GM23338 (cell line): ENCODE results near the gene GRIK4. TPM values are rescaled to one million over a fixed set of nuclear protein-coding genes. Genes with fewer than 3 reads are reported as not detected.

Experiments
- ATAC-seq: fragments of 200-7000 bp; cut with Tn5 transposase; 3 replicates; pipeline ENCODE4 v1.9.1; 2020
- DNase-seq: peaks from one replicate; pipeline ENCODE4 v3.0.0-alpha.2; 2015; ENCODE audit warnings: low spot score
- H2AFZ ChIP-seq: fragments of 200-600 bp; sonication (generic); 2 replicates; pipeline ENCODE4 v1.8.0; 2016; ENCODE audit warnings: antibody characterized with exemption, mild to moderate bottlenecking, moderate library complexity
- H3F3A ChIP-seq: fragments of 200-600 bp; sonication (generic); replicated peaks from 2 replicates; pipeline ENCODE4 v1.8.0; 2017; ENCODE audit warnings: antibody characterized with exemption, mixed run types, low read depth
- H3K27ac ChIP-seq: fragments of 200-600 bp; sonication (generic); 2 replicates; pipeline ENCODE4 v1.6.1; 2016; ENCODE audit warnings: low read depth
- H3K27me3 ChIP-seq: fragments of 200-600 bp; sonication (generic); 2 replicates; pipeline ENCODE4 v1.8.0; 2016; ENCODE audit warnings: mild to moderate bottlenecking, mixed run types, moderate library complexity; ENCODE audit not compliant: insufficient read depth
- H3K36me3 ChIP-seq: fragments of 200-600 bp; sonication (generic); 2 replicates; pipeline ENCODE4 v1.8.0; 2016; ENCODE audit warnings: mild to moderate bottlenecking; ENCODE audit not compliant: insufficient read depth
- H3K4me1 ChIP-seq: fragments of 200-600 bp; sonication (generic); 2 replicates; pipeline ENCODE4 v1.8.0; 2016; ENCODE audit warnings: mild to moderate bottlenecking, moderate library complexity; ENCODE audit not compliant: insufficient read depth
- H3K4me2 ChIP-seq: fragments of 200-600 bp; sonication (generic); 2 replicates; pipeline ENCODE4 v1.7.1; 2017; ENCODE audit warnings: mixed run types
- H3K4me3 ChIP-seq: fragments of 200-600 bp; sonication (generic); 2 replicates; pipeline ENCODE4 v1.6.1; 2016; ENCODE audit warnings: mixed run types
- H3K79me2 ChIP-seq: fragments of 200-600 bp; sonication (generic); replicated peaks from 2 replicates; pipeline ENCODE4 v1.8.0; 2017; ENCODE audit warnings: mild to moderate bottlenecking; ENCODE audit not compliant: insufficient read depth
- H3K9me2 ChIP-seq: fragments of 200-600 bp; sonication (generic); 2 replicates; pipeline ENCODE4 v1.8.0; 2017; ENCODE audit not compliant: insufficient read depth
- H4K20me1 ChIP-seq: fragments of 200-600 bp; sonication (generic); replicated peaks from 2 replicates; pipeline ENCODE4 v1.8.0; 2017; ENCODE audit warnings: mild to moderate bottlenecking; ENCODE audit not compliant: insufficient read depth
- H3K27ac Mint-ChIP-seq: 2 replicates; pipeline ENCODE4 v1.8.0; 2020; ENCODE audit warnings: inconsistent platforms, mild to moderate bottlenecking, moderate library complexity, mixed read lengths
- H3K27me3 Mint-ChIP-seq: 3 replicates; pipeline ENCODE4 v1.8.0; 2022; ENCODE audit warnings: low read depth, mild to moderate bottlenecking, moderate library complexity, mixed read lengths, inconsistent platforms; ENCODE audit not compliant: insufficient read depth, poor library complexity
- H3K36me3 Mint-ChIP-seq: 3 replicates; pipeline ENCODE4 v1.8.0; 2021; ENCODE audit warnings: low read depth, mild to moderate bottlenecking, inconsistent platforms, moderate library complexity, mixed read lengths
- H3K4me1 Mint-ChIP-seq: 3 replicates; pipeline ENCODE4 v1.8.0; 2020; ENCODE audit warnings: mild to moderate bottlenecking, inconsistent platforms, mixed read lengths
- H3K4me3 Mint-ChIP-seq: 3 replicates; pipeline ENCODE4 v1.8.0; 2021; ENCODE audit warnings: moderate library complexity, mild to moderate bottlenecking, inconsistent platforms, mixed read lengths
- H3K9me3 Mint-ChIP-seq: 3 replicates; pipeline ENCODE4 v1.8.0; 2020; ENCODE audit warnings: moderate library complexity, mild to moderate bottlenecking, inconsistent platforms, mixed read lengths
- CREB1 ChIP-seq: fragments of 250-450 bp; sonication (Bioruptor Pico); IDR thresholded peaks from 2 replicates; pipeline ENCODE4 v1.5.0; 2020; ENCODE audit warnings: low read depth, mild to moderate bottlenecking, moderate library complexity
- EZH2 ChIP-seq: fragments of 200-600 bp; sonication (generic); IDR thresholded peaks from one replicate; pipeline ENCODE4 v1.8.0; 2017; ENCODE audit warnings: antibody characterized with exemption, mild to moderate bottlenecking, low read depth; ENCODE audit not compliant: unreplicated experiment
- EZH2phosphoT487 ChIP-seq: fragments of 200-600 bp; sonication (generic); IDR thresholded peaks from one replicate; pipeline ENCODE4 v1.8.1; 2018; ENCODE audit warnings: antibody characterized with exemption; ENCODE audit not compliant: unreplicated experiment
- JUNB ChIP-seq: IDR thresholded peaks from one replicate; pipeline ENCODE4 v1.6.1; 2016; ENCODE audit warnings: antibody characterized with exemption; ENCODE audit not compliant: unreplicated experiment
- NANOG ChIP-seq: IDR thresholded peaks from 2 replicates; pipeline ENCODE4 v1.6.1; 2016; ENCODE audit warnings: antibody characterized with exemption, borderline replicate concordance
- POLR2AphosphoS5 ChIP-seq: IDR thresholded peaks from 2 replicates; pipeline ENCODE4 v1.6.1; 2016; ENCODE audit warnings: antibody characterized with exemption, low read depth
- REST ChIP-seq: IDR thresholded peaks from one replicate; pipeline ENCODE4 v1.6.1; 2018; ENCODE audit warnings: antibody characterized with exemption; ENCODE audit not compliant: unreplicated experiment
- STAT1 ChIP-seq: IDR thresholded peaks from one replicate; pipeline ENCODE4 v1.6.1; 2016; ENCODE audit warnings: antibody characterized with exemption; ENCODE audit not compliant: unreplicated experiment
- ZNF114 ChIP-seq: fragments of 250-450 bp; sonication (Bioruptor Pico); IDR thresholded peaks from 2 replicates; pipeline ENCODE4 v1.5.0; 2020; ENCODE audit warnings: mild to moderate bottlenecking, moderate library complexity
- ZNF331 ChIP-seq: fragments of 250-450 bp; sonication (Bioruptor Pico); IDR thresholded peaks from 2 replicates; pipeline ENCODE4 v1.5.0; 2020; ENCODE audit warnings: low read depth, mild to moderate bottlenecking, moderate library complexity
- polyA plus RNA-seq: library from polyadenylated mRNA; unstranded; fragments of >200 nt; fragmentation: Nextera tagmentation; extraction: Ambion mirVana; gene quantifications from 2 replicates; pipeline ENCODE4 v1.2.1, GENCODE V29; 2016
- total RNA-seq: library from RNA; depleted of rRNA; stranded (reverse); fragments of >200 nt; shearing (Covaris generic); gene quantifications from 2 replicates; pipeline ENCODE4 v1.2.3, GENCODE V29; 2014
- TF ChIP-seq, protein P1 (sequence below): fragments of 250-450 bp; sonication (Bioruptor Pico); IDR thresholded peaks from 2 replicates; pipeline ENCODE4 v1.5.0; 2020; ENCODE audit warnings: mild to moderate bottlenecking, moderate library complexity
- TF ChIP-seq, protein P2 (sequence below), 2 experiments: fragments of 200-600 bp in 1 of 2; sonication (generic) in 1 of 2; conservative IDR thresholded peaks; 2 replicates each; pipeline versions ENCODE4 v1.5.1 to v1.6.1; 2016 to 2017; ENCODE audit warnings: antibody characterized with exemption in 2 of 2, low read depth in 2 of 2, mild to moderate bottlenecking in 2 of 2, moderate library complexity in 1 of 2
- TF ChIP-seq, protein P3 (sequence below): IDR thresholded peaks from 2 replicates; pipeline ENCODE4 v1.6.1; 2016; ENCODE audit warnings: antibody characterized with exemption

The GRIK4 gene
- total and polyA plus RNA-seq, 2 experiments from 2014 or later: 0.63 to 2.2 TPM

- no peaks in the 10 kb centered on the region for H3K4me1 Mint-ChIP-seq
- DNase-seq (no peak), ATAC-seq (no peak)
- Histone ChIP-seq H3K4me2 (no peak overlapping the region), H3K36me3 (no peaks in the 10 kb centered on the region), H3K79me2 (no peaks in the 10 kb centered on the region), H3K9me2 (0 out of 2 replicates have a peak, but pooled peaks cover 3% of the 10 kb centered on the region), H3K27me3 (no peaks in the 10 kb centered on the region), H3K4me3 (no peak overlapping the region), H3K4me1 (no peaks in the 10 kb centered on the region), H2AFZ (no peak overlapping the region), H3K27ac (no peak overlapping the region), H4K20me1 (no peaks in the 10 kb centered on the region), H3F3A (no peaks in the 10 kb centered on the region)
- TF ChIP-seq ZNF331 (CRISPR knock-in tag): no peak
- no peak for TF ChIP-seq CREB1
- no peak for TF ChIP-seq NANOG
- no peak for TF ChIP-seq ZNF114
- no peak for TF ChIP-seq EZH2
- TF ChIP-seq STAT1: no peak
- no peak for TF ChIP-seq POLR2AphosphoS5
- TF ChIP-seq, protein P1, sequence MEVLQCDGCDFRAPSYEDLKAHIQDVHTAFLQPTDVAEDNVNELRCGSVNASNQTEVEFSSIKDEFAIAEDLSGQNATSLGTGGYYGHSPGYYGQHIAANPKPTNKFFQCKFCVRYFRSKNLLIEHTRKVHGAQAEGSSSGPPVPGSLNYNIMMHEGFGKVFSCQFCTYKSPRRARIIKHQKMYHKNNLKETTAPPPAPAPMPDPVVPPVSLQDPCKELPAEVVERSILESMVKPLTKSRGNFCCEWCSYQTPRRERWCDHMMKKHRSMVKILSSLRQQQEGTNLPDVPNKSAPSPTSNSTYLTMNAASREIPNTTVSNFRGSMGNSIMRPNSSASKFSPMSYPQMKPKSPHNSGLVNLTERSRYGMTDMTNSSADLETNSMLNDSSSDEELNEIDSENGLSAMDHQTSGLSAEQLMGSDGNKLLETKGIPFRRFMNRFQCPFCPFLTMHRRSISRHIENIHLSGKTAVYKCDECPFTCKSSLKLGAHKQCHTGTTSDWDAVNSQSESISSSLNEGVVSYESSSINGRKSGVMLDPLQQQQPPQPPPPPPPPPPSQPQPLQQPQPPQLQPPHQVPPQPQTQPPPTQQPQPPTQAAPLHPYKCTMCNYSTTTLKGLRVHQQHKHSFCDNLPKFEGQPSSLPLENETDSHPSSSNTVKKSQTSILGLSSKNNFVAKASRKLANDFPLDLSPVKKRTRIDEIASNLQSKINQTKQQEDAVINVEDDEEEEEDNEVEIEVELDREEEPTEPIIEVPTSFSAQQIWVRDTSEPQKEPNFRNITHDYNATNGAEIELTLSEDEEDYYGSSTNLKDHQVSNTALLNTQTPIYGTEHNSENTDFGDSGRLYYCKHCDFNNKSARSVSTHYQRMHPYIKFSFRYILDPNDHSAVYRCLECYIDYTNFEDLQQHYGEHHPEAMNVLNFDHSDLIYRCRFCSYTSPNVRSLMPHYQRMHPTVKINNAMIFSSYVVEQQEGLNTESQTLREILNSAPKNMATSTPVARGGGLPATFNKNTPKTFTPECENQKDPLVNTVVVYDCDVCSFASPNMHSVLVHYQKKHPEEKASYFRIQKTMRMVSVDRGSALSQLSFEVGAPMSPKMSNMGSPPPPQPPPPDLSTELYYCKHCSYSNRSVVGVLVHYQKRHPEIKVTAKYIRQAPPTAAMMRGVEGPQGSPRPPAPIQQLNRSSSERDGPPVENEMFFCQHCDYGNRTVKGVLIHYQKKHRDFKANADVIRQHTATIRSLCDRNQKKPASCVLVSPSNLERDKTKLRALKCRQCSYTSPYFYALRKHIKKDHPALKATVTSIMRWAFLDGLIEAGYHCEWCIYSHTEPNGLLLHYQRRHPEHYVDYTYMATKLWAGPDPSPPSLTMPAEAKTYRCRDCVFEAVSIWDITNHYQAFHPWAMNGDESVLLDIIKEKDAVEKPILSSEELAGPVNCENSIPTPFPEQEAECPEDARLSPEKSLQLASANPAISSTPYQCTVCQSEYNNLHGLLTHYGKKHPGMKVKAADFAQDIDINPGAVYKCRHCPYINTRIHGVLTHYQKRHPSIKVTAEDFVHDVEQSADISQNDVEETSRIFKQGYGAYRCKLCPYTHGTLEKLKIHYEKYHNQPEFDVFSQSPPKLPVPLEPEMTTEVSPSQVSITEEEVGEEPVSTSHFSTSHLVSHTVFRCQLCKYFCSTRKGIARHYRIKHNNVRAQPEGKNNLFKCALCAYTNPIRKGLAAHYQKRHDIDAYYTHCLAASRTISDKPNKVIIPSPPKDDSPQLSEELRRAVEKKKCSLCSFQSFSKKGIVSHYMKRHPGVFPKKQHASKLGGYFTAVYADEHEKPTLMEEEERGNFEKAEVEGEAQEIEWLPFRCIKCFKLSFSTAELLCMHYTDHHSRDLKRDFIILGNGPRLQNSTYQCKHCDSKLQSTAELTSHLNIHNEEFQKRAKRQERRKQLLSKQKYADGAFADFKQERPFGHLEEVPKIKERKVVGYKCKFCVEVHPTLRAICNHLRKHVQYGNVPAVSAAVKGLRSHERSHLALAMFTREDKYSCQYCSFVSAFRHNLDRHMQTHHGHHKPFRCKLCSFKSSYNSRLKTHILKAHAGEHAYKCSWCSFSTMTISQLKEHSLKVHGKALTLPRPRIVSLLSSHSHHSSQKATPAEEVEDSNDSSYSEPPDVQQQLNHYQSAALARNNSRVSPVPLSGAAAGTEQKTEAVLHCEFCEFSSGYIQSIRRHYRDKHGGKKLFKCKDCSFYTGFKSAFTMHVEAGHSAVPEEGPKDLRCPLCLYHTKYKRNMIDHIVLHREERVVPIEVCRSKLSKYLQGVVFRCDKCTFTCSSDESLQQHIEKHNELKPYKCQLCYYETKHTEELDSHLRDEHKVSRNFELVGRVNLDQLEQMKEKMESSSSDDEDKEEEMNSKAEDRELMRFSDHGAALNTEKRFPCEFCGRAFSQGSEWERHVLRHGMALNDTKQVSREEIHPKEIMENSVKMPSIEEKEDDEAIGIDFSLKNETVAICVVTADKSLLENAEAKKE (CRISPR knock-in tag): no peak
- no peak for TF ChIP-seq EZH2phosphoT487
- TF ChIP-seq, protein P2, sequence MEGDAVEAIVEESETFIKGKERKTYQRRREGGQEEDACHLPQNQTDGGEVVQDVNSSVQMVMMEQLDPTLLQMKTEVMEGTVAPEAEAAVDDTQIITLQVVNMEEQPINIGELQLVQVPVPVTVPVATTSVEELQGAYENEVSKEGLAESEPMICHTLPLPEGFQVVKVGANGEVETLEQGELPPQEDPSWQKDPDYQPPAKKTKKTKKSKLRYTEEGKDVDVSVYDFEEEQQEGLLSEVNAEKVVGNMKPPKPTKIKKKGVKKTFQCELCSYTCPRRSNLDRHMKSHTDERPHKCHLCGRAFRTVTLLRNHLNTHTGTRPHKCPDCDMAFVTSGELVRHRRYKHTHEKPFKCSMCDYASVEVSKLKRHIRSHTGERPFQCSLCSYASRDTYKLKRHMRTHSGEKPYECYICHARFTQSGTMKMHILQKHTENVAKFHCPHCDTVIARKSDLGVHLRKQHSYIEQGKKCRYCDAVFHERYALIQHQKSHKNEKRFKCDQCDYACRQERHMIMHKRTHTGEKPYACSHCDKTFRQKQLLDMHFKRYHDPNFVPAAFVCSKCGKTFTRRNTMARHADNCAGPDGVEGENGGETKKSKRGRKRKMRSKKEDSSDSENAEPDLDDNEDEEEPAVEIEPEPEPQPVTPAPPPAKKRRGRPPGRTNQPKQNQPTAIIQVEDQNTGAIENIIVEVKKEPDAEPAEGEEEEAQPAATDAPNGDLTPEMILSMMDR (conservative IDR thresholded peaks at IDR 0.05; ENCODE audit: low read depth in 2 of 2): no peak
- TF ChIP-seq, protein P3, sequence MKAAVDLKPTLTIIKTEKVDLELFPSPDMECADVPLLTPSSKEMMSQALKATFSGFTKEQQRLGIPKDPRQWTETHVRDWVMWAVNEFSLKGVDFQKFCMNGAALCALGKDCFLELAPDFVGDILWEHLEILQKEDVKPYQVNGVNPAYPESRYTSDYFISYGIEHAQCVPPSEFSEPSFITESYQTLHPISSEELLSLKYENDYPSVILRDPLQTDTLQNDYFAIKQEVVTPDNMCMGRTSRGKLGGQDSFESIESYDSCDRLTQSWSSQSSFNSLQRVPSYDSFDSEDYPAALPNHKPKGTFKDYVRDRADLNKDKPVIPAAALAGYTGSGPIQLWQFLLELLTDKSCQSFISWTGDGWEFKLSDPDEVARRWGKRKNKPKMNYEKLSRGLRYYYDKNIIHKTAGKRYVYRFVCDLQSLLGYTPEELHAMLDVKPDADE: no peak
- no peak for TF ChIP-seq REST
- no peak for TF ChIP-seq JUNB
- H3K9me3 Mint-ChIP-seq: no peaks in the 10 kb centered on the region
- no peak overlapping the region for H3K4me3 Mint-ChIP-seq
- H3K27me3 Mint-ChIP-seq: peaks cover 4% of the 10 kb centered on the region
- H3K36me3 Mint-ChIP-seq: no peaks in the 10 kb centered on the region
- no peak overlapping the region for H3K27ac Mint-ChIP-seq
These were observed 176.6 kb downstream of the GRIK4 start for GRCh38 chr11:120688163-120688562.
